GM13976 (cell line): ENCODE results near the gene C2orf76.

ENCODE experiments used
- DNase-seq: peaks from one replicate; pipeline ENCODE4 v3.0.0; 2012; ENCODE audit warnings: low spot score
- in situ Hi-C: fragments of 300-500 bp; cut with MboI; formaldehyde crosslinking; loops from one replicate; pipeline ENCODE4 v1.12.0; 2022; ENCODE audit warnings: low sequenced_read_pairs, mixed read lengths, inconsistent platforms; ENCODE audit not compliant: unreplicated experiment
- TF ChIP-seq, protein P1 (sequence below): IDR thresholded peaks from 2 replicates; pipeline ENCODE4 v1.5.1; 2012; ENCODE audit warnings: borderline replicate concordance, mild to moderate bottlenecking; ENCODE audit not compliant: insufficient read depth; ENCODE audit errors: extremely low read depth, missing control alignments, control extremely low read depth

C2orf76 gene

DNA sequence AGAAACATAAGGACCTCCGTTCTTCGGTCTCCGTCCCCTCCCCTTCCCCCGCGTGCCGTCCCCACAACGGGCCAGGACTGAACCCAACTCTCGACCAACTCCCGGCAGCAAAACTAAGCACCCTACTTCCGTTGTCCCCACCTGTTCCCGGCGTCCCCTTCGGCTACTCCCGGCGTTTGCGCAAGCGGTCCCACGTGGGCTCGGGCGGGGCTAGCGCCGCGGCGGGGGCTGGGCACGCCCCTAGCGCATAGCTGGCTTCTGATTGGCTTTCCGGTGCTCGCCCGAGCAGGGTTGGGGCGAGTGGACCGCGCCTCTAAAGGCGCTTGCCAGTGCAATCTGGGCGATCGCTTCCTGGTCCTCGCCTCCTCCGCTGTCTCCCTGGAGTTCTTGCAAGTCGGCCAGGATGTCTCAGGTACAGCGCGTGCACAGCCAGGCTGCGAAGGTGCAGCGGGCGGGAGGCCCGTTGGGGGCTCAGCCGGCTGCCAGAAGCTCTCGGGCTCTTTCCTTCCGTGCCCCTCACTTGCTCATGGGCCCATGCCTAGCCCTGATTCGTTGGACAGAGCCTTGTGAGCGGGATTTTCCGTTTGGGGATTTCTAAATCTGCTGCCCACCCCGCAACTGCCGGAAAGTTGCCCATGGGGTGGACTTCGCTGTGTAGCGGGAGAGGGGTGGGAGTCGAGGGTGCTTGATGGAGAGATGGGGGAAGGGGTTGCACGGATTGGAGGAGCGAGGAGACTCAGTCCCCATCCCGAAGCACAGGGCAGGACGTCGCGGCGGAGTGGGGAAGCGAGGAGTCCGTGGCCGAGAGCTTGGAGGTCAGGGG lies at the start of gene C2orf76, which contains the start of gene DBI:
Gene C2orf76 (minus strand): TSS at position 186 of the 823 bp plus-strand sequence. CDS start 26,875 bp downstream, outside the sequence.
Gene DBI (plus strand): TSS at position 329 of the 823 bp plus-strand sequence. CDS start 75 bp downstream, at position 404.
- in situ Hi-C loops: no loop called here

DNA sequence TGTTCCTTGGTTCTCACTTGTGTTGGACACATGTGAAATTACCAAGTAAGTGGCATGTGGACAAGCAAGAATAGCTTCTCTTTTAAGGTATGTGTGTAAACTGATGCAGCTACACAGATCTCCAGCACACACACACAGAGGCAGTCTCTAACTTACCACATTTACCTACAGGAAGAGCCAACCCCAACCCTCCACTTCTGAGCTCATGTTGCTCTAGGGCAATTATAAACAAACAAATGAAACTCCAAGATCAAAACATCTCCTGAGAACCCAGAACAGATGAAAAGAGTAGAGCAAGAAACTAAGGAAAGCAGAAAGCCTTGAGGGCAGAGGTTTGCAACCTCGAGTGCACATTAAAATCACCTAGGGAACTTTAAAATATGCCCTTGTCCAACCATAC lies 49.0 kb upstream of the C2orf76 start:
- TF ChIP-seq, protein P1, sequence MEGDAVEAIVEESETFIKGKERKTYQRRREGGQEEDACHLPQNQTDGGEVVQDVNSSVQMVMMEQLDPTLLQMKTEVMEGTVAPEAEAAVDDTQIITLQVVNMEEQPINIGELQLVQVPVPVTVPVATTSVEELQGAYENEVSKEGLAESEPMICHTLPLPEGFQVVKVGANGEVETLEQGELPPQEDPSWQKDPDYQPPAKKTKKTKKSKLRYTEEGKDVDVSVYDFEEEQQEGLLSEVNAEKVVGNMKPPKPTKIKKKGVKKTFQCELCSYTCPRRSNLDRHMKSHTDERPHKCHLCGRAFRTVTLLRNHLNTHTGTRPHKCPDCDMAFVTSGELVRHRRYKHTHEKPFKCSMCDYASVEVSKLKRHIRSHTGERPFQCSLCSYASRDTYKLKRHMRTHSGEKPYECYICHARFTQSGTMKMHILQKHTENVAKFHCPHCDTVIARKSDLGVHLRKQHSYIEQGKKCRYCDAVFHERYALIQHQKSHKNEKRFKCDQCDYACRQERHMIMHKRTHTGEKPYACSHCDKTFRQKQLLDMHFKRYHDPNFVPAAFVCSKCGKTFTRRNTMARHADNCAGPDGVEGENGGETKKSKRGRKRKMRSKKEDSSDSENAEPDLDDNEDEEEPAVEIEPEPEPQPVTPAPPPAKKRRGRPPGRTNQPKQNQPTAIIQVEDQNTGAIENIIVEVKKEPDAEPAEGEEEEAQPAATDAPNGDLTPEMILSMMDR: no peak
- in situ Hi-C loops: no loop called here
- DNase-seq: no peak

More for the DNA sequence above, at the start of gene C2orf76, which contains the start of gene DBI:
- TF ChIP-seq, protein P1: no peak
- DNase-seq: peak; percentile 98

DNA sequence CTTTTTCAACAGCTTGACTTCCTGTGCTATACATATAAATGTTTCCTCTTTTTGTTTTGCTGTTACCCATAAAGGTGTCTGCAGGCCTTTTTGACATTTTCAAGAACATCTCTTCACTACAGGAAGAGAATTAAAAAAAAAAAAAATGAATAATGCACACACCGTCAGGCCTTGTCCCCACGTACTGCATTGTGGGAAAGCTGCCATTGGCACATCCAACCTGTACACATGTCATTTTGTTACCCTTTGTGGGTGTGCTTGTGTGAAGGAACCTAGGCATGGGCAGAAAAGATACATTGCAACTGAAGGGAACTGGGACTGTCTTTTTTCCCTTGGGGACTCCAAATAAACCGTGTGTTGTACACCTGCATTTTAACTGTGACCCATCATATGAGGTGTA lies 48.3 kb upstream of the C2orf76 start:
- in situ Hi-C loops: no loop called here
- DNase-seq: no peak
- TF ChIP-seq, protein P1: no peak

DNA sequence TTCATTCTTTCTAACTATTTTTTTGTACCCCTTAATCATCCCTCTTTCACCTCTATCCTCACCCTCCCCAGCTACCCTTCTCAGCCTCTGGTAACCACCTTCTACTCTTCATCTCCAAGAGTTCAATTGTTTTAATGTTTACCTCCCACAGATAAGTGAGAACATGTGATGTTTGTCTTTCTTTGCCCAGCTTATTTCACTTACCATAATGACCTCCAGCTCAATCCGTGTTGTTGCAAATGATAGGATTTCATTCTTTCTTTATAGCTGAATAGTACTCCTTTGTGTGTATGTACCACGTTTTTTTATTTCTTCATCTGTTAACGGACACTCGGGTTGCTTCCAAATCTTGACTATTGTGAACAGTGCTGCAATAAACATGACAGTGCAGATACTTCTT lies 42.9 kb upstream of the C2orf76 start:
- in situ Hi-C loops: loop anchor here (5.0 kb wide), 1 partner anchor 58 kb away; no protein-coding TSS in a partner anchor
- DNase-seq: no peak
- TF ChIP-seq, protein P1: no peak

DNA sequence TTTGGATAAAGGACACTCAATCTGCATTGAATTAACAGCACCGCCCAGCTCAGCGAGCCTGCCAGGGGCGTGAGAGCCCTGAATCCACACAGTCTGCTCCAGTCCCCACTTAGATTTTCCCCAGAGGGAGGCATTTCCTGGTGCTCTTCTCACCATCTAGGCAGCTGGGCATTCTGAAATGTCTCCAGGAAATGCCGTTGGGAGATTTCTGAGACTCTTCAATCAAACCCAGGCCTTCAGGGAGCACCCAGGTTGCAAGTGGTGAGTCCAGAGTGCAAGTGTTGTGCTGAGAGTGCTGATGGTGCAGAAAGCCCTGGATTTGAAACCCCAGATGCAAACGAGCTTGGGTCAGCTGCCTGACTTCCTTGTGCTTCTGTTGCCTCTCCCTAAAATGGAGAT lies 41.6 kb upstream of the C2orf76 start:
- TF ChIP-seq, protein P1: no peak
- no peak for DNase-seq
- in situ Hi-C loops: loop anchor here (5.0 kb wide), 1 partner anchor 59 kb away; no protein-coding TSS in a partner anchor

DNA sequence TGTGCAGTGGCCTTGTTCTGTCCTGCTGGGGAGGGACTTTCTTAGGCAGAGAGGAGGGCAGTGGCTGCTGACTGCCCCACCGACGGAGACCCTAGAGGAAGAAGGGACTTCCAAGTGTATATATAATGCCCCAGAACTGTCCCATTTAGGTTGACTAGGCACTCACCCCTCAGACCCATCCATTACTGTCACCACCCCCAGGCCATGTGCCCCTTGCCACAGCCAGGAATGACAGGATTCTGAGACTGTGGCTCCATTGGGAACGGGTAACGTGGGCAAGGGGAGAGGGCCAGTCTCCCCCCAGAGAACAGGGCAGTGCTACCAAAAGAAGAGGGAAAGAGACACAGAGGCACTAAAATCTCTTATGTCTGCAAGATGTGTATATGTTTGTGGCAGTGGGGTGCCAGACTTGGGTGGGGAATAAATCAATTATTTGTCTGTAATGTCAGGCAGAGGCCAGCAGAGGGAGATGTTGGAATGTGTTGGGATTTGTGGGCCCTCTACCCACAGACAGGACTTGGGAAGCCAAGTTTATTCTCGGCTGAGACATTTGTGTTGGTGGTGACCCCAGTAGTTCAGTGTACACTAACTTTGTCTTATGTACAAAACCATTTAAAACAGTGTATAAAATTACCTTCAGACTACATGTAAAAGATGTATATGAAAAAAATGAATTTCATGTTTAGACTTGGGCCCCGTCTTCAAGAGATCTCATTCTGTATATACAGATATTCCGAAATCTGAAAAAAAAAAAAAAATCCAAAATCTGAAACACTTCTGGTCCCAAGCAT lies 41.0 kb upstream of the C2orf76 start:
- TF ChIP-seq, protein P1: peak; percentile 73
- DNase-seq: peak; percentile 76
- in situ Hi-C loops: loop anchor here (5.0 kb wide), 1 partner anchor 60 kb away; no protein-coding TSS in a partner anchor
